HepG2 (cell line): ENCODE results near the gene VSTM5. TPM values are rescaled to one million over a fixed set of nuclear protein-coding genes. Genes with fewer than 3 reads are reported as not detected.

Experiments used
- ATAC-seq: fragments of 200-7000 bp; cut with Tn5 transposase; 3 replicates; pipeline ENCODE4 v1.9.1; 2020; ENCODE audit warnings: mild to moderate bottlenecking, moderate library complexity
- BruUV-seq: library from RNA; stranded (reverse); fragments of 400-500 nt; replicated peaks from 2 replicates; lab custom pipeline; 2021; lab: Mats Ljungman, UMichigan
- CTCF ChIA-PET: fragments of 300-600 bp; formaldehyde crosslinking; extraction: SDS; loops from one replicate; lab custom pipeline; 2021; ENCODE audit warnings: low total read pairs, inconsistent platforms, low intra/inter-chr PET ratio; lab: Yijun Ruan, JAX
- POLR2A ChIA-PET: fragments of 350-600 bp; sonication (Branson Sonifier 250); formaldehyde crosslinking; loops from one replicate; lab custom pipeline; 2020; ENCODE audit warnings: antibody characterized with exemption, inconsistent platforms; lab: Yijun Ruan, JAX
- DNase-seq: peaks from one replicate; pipeline ENCODE4 v3.0.0-alpha.2; 2015; ENCODE audit warnings: low spot score
- FAIRE-seq: peaks from 3 replicates; lab custom pipeline; 2011; peaks lifted over from hg19 to GRCh38; lab: Jason Lieb, UNC
- H2AFZ ChIP-seq: one replicate; pipeline ENCODE4 v1.6.1; 2011; ENCODE audit warnings: low read length, inconsistent platforms
- H3K27ac ChIP-seq: fragments of 300-600 bp; 3 replicates; pipeline ENCODE4 v1.8.0; 2011; ENCODE audit warnings: mixed run types, mild to moderate bottlenecking, mixed read lengths, low read length, inconsistent platforms; ENCODE audit not compliant: insufficient read depth; ENCODE audit errors: extremely low read length
- H3K27me3 ChIP-seq, 2 experiments: fragments of 200-600 bp in 1 of 2; 2 replicates in 1 of 2; 3 replicates in 1 of 2; pipeline versions ENCODE4 v1.6.0 to v1.8.0; 2011; ENCODE audit warnings: low read length in 2 of 2, mild to moderate bottlenecking in 2 of 2, moderate library complexity in 2 of 2, inconsistent platforms in 1 of 2; ENCODE audit not compliant: insufficient read depth in 2 of 2, control insufficient read depth in 1 of 2
- H3K36me3 ChIP-seq, 2 experiments: fragments of 200-600 bp in 1 of 2; replicated peaks in 1 of 2; 2 replicates in 1 of 2; 3 replicates in 1 of 2; pipeline versions ENCODE4 v1.5.1 to v1.8.0; 2011; ENCODE audit warnings: low read length in 2 of 2, inconsistent platforms in 1 of 2; ENCODE audit not compliant: insufficient read depth in 2 of 2, control insufficient read depth in 1 of 2
- H3K4me1 ChIP-seq: 2 replicates; pipeline ENCODE4 v1.5.1; 2012; ENCODE audit warnings: low read length, inconsistent platforms; ENCODE audit not compliant: insufficient read depth
- H3K4me2 ChIP-seq: 2 replicates; pipeline ENCODE4 v1.6.0; 2011; ENCODE audit warnings: low read depth, low read length, inconsistent platforms
- H3K4me3 ChIP-seq, 3 experiments: fragments of 200-600 bp in 1 of 3; sonication (generic), shearing (Covaris generic) in 1 of 3; replicated peaks in 1 of 3; 2 replicates each; pipeline ENCODE4 v1.5.1; 2011 to 2016; ENCODE audit warnings: low read length in 3 of 3, inconsistent platforms in 2 of 3, low read depth in 2 of 3, mild to moderate bottlenecking in 2 of 3, control low read depth in 1 of 3, mixed read lengths in 1 of 3; ENCODE audit not compliant: insufficient read depth in 1 of 3
- H3K79me2 ChIP-seq: one replicate; pipeline ENCODE4 v1.6.1; 2011; ENCODE audit warnings: low read length, inconsistent platforms; ENCODE audit not compliant: insufficient read depth
- H3K9ac ChIP-seq: 2 replicates; pipeline ENCODE4 v1.6.0; 2011; ENCODE audit warnings: mild to moderate bottlenecking, low read depth, low read length, inconsistent platforms; ENCODE audit not compliant: insufficient read depth
- H3K9me3 ChIP-seq: 2 replicates; pipeline ENCODE4 v1.5.1; 2012; ENCODE audit warnings: mild to moderate bottlenecking, low read length
- H4K20me1 ChIP-seq: 2 replicates; pipeline ENCODE4 v1.6.0; 2011; ENCODE audit warnings: inconsistent platforms, mild to moderate bottlenecking, low read length, moderate library complexity; ENCODE audit not compliant: insufficient read depth
- E2F5 ChIP-seq: sonication (generic); formaldehyde crosslinking; conservative IDR thresholded peaks from 2 replicates; pipeline ENCODE4 v1.4.0; 2020; ENCODE audit warnings: missing genetic modification reagents
- HMG20B ChIP-seq: conservative IDR thresholded peaks from 2 replicates; pipeline ENCODE4 v1.6.1; 2016; ENCODE audit warnings: missing genetic modification reagents, missing compliant biosample characterization
- HMGA1 ChIP-seq: sonication (generic); formaldehyde crosslinking; conservative IDR thresholded peaks from 2 replicates; pipeline ENCODE4 v1.4.0; 2020; ENCODE audit warnings: missing genetic modification reagents
- MBNL3 ChIP-seq: fragments of 250-450 bp; sonication (Bioruptor Pico); conservative IDR thresholded peaks from 2 replicates; pipeline ENCODE4 v1.8.0; 2022; ENCODE audit warnings: mild to moderate bottlenecking, inconsistent platforms
- MED1 ChIP-seq: sonication (generic); formaldehyde crosslinking; IDR thresholded peaks from 2 replicates; pipeline ENCODE4 v1.4.0; 2020; ENCODE audit warnings: missing genetic modification reagents
- PRDM15 ChIP-seq: sonication (generic); formaldehyde crosslinking; IDR thresholded peaks from 2 replicates; pipeline ENCODE4 v1.4.0; 2020; ENCODE audit warnings: missing genetic modification reagents
- ZFP90 ChIP-seq: sonication (generic); formaldehyde crosslinking; IDR thresholded peaks from 2 replicates; pipeline ENCODE4 v1.8.0; 2022; ENCODE audit warnings: missing genetic modification reagents, mild to moderate bottlenecking, inconsistent platforms, borderline replicate concordance
- ZNF614 ChIP-seq: IDR thresholded peaks from 2 replicates; pipeline ENCODE4 v1.6.1; 2018; ENCODE audit warnings: missing biosample characterization, missing genetic modification reagents, inconsistent platforms, borderline replicate concordance
- ZNF879 ChIP-seq: sonication (generic); formaldehyde crosslinking; IDR thresholded peaks from 2 replicates; pipeline ENCODE4 v1.8.1; 2023; ENCODE audit warnings: missing genetic modification reagents
- WGBS: methylation state at CpG from one replicate; pipeline ENCODE4 v1.1.6; 2017; ENCODE audit warnings: low lambda C conversion rate; 5-methylcytosine and 5-hydroxymethylcytosine counted together
- in situ Hi-C: cut with HindIII; loops from 2 replicates; pipeline ENCODE4 v1.10.0; 2017; ENCODE audit warnings: low pct_unique_long_range_greater_than_20kb; ENCODE audit not compliant: extremely low pct_ligation_motif_present
- intact Hi-C: fragments of 100-400 bp; cut with micrococcal nuclease; formaldehyde crosslinking; loops from one replicate; pipeline ENCODE4 v1.10.0; 2022; ENCODE audit not compliant: unreplicated experiment
- polyA plus RNA-seq, 8 experiments: library from polyadenylated mRNA; depleted of rRNA in 3 of 8; stranded (reverse) in 7 of 8; unstranded in 1 of 8; fragments of >200 nt; fragmentation: Illumina TruSeq in 4 of 8; extraction: Trizol in 4 of 8; gene quantifications; 2 replicates each; pipeline versions ENCODE4 v1.2.1 to v1.2.3, GENCODE V29; 2011 to 2016; ENCODE audit warnings: low read depth in 4 of 8, missing spikeins in 1 of 8, mixed read lengths in 1 of 8; ENCODE audit not compliant: insufficient read depth in 1 of 8
- total RNA-seq, 5 experiments: library from RNA; depleted of rRNA; stranded (reverse); fragments of >200 nt; fragmentation: Illumina TruSeq; extraction: Trizol; gene quantifications; 2 replicates each; pipeline ENCODE4 v1.2.3, GENCODE V29; 2016; ENCODE audit warnings: low read depth in 1 of 5

Gene VSTM5
- total and polyA plus RNA-seq, 2 of the 13 experiments (the other 11 are each of a cell fraction or from before 2014, with no cell fraction given) = not detected

GRCh38 chr11:93829598-93829997 is 20.8 kb downstream of the VSTM5 start (continued):
- no peak for TF ChIP-seq E2F5 (CRISPR knock-in tag)
- TF ChIP-seq MBNL3 (CRISPR knock-in tag) = no peak

- in situ Hi-C loops = no loop called here
- no peaks in the 10 kb centered on the region for H3K79me2 ChIP-seq
- H3K4me2 ChIP-seq = no peak overlapping the region
- ChIA-PET CTCF (no interaction called here), POLR2A (no interaction called here)
- BruUV-seq = no TSS peak
- intact Hi-C loops = no loop called here
- H3K36me3 ChIP-seq = no peaks in the 10 kb centered on the region
- no peaks in the 10 kb centered on the region for H3K9me3 ChIP-seq
- no peaks in the 10 kb centered on the region for H4K20me1 ChIP-seq
- H2AFZ ChIP-seq = no peak overlapping the region
- no peak for DNase-seq
- no peak overlapping the region for H3K4me3 ChIP-seq
- no peak overlapping the region for H3K27ac ChIP-seq
- TF ChIP-seq MED1 (CRISPR knock-in tag) (no peak), HMGA1 (CRISPR knock-in tag) (no peak), ZNF879 (CRISPR knock-in tag) (no peak), PRDM15 (CRISPR knock-in tag) (no peak), HMG20B (CRISPR knock-in tag) (no peak), ZFP90 (CRISPR knock-in tag) (no peak), ZNF614 (CRISPR knock-in tag) (no peak)
- ATAC-seq = no peak
- no peak overlapping the region for H3K9ac ChIP-seq
- no peaks in the 10 kb centered on the region for H3K27me3 ChIP-seq
- peaks cover 29% of the 10 kb centered on the region for H3K4me1 ChIP-seq
- 64% methylated on average over 1 of the region's 1 CpG for WGBS
- FAIRE-seq = no peak
Measured at GRCh38 chr11:93827363-93827762, 23.1 kb downstream of the VSTM5 start.
